ENCODE data around the gene ATP2C2.

Gene ATP2C2

DNA sequence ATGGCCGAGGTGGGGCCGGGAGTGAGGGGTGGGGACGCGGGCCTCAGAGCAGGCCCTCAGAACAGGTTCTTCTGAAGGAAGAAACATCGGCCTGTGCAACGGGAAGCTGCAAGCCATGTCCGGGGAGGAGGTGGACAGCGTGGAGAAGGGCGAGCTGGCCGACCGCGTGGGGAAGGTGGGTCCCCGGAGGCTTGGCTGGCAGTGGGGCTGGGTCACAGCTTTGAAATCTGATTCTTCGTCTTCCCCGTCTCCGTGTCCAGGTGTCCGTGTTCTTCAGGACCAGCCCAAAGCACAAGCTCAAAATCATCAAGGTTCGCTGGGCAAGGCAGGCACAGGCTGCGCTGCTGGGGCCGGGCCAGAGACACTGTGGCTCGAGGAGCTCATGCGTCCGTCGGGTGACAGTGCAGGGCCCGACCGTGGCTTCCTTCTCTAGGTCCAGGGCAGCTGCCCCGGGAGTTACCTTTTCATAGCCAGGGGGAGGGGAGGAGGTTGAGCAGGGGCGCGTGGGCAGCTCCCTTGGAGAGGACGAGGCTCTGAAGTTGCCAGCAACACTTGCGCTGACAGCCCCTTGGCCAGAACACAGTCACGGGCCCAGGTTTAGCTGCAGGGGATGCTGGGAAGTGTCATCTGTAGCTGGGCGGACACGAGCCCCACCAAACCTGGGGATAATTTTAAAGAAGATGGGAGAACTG lies 84.9 kb downstream of the ATP2C2 start:
- no peak for DNase-seq

DNA sequence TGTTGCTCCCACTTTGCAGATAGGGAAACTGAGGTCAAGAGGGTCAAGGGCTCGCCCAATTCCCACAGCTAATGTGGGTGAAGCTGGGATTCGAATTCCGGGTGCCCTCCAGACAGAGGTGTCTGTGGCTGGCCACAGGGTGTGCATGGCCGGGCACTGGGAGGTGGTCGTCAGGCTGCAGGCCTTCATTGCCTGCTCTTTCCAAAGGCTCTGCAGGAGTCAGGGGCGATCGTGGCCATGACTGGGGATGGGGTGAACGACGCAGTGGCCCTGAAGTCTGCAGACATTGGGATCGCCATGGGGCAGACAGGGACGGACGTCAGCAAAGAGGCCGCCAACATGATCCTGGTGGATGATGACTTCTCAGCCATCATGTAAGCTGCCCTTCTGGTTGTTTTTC lies 86.3 kb downstream of the ATP2C2 start:
- DNase-seq: no peak

DNA sequence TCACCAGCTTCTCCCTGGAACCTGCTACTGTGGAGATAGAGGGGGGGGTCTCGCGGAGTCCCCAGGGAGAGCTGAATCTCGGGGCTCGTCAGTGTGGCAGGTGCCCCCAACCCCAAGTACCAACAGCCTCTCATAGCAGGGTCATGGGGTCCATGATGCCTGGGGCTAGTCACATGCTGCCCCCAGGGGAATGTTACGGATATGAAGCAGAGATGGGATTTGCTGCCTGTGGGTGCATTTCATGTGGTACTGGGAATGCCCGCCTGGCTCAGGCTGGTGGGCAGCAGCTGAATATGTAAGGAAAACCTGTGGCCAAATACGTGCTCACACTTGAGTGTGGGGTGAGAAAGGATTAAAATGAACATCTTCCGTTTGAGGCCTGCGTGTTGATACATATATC lies 86.7 kb downstream of the ATP2C2 start:
- no peak for DNase-seq

DNA sequence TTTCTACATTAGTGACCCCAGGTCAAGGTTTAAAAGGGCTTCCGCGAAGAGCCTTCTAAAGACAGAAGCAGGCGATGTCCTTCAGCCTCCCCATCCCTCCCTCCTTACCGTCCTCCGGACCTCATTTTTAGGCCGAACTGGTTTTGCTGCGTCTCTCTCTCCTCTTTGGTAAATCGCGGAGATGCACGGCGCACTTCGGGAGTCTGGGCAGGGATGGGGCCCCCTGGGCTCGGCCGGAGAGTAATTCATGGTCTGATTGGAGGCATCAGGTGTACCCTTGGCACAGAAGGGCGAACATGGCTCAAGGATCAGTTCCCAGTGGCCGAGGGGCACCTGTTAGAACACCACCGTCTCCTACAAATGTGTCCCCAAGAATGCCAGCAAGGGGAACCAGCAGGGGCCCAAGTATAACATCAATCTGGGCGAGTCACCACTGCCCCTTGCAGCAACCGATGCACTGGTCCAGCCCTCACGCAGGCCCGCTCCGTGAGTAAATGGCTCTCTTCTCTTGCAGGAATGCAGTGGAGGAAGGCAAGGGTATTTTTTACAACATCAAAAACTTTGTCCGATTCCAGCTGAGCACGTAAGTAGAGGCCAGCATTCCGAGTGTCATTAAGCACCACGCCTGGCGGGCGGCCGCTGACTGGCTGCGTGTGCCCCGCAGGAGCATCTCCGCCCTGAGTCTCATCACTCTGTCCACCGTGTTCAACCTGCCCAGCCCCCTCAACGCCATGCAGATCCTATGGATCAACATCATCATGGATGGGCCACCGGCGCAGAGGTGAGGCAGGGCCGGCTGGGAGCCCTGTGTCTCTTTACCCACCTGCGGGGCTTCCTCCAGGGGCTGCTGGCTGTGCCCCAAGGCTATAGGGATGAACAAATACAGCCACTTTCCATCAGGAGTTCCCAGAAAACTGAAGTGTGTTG lies 90.5 kb downstream of the ATP2C2 start:
- no peak for DNase-seq

DNA sequence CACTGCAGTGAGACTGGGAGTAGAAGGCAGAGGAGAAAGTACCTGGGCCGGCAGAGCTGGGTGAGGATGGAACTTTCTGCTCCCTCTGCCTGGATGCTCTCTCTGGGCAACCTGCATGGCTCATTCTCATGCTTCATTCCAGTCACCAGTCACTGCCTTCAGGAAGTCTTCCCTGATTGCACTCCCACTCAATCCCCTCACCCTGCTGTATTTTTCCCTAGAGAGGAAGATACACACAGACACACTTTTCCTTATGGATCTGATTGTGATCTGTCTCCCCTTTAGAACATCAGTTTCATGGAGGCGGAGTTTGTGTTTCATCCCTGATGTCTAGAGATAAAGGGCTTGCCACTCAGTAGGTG lies 91.2 kb downstream of the ATP2C2 start:
- DNase-seq: no peak

DNA sequence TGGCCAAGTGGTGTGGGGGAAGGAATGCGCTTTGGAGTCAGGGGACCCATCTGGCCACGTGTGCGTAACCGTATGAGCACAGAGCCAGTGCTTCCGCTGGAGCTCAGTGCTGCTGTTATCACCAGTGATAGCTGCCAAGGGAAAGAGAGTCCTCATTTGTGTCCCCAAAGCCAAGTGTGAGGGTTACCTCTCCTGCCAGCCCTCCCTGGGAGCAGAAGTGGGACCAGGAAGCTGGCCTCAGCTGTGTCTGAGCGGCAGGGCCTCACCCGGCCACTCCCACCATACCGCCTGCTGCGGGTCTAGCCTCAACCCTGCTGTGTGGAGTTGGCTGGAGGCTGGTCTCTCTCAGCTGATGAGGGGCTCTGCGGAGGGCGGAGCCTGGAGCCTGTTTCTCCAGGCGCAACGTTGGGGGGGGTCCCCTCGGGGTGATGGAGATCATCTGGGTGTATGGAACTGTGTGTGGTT lies 91.6 kb downstream of the ATP2C2 start:
- DNase-seq: no peak

DNA sequence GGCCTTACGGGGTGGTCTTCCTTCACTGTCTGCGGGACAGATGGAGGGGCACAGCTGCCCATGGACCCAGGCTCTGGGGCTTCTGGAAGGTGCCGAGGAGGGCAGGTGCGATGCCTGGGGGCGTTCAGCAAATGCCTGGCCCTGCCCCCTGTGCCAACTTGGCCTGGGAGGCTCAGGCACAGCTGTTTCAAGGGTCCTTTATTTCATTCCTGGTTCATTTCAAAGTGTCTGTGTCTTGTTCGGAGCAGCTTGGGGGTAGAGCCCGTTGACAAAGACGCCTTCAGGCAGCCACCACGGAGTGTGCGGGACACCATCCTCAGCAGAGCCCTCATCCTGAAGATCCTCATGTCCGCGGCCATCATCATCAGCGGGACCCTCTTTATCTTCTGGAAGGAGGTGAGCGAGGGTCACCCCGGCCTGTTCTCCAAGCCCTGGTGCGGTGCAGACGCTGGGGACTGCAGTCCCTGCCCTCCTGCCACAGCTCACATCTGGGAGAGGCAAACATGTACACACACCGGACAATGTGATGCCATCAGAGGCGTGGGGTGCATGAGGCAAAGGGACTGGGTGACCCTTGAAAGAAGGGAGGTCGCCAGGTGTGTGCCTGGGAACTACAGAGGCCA lies 92.2 kb downstream of the ATP2C2 start:
- no peak for DNase-seq

DNA sequence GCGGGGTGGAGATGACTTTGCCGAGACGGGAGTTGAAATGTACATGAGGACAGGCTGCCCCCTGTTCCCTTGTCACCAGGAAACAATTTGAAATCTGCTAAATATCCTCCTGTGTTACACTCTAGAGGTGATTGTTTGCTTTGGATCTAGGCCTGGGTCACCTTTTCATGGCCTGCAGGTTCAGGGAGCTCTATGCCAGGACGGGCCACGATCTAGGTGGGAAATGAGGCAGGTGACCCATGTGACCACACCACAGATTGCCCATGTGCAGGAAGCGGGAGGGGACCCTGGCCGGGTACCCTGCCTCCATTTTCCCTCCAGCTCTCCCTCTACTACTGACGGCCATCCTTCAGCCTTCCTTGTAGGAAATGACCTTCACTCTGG lies 92.7 kb downstream of the ATP2C2 start:
- DNase-seq: no peak

DNA sequence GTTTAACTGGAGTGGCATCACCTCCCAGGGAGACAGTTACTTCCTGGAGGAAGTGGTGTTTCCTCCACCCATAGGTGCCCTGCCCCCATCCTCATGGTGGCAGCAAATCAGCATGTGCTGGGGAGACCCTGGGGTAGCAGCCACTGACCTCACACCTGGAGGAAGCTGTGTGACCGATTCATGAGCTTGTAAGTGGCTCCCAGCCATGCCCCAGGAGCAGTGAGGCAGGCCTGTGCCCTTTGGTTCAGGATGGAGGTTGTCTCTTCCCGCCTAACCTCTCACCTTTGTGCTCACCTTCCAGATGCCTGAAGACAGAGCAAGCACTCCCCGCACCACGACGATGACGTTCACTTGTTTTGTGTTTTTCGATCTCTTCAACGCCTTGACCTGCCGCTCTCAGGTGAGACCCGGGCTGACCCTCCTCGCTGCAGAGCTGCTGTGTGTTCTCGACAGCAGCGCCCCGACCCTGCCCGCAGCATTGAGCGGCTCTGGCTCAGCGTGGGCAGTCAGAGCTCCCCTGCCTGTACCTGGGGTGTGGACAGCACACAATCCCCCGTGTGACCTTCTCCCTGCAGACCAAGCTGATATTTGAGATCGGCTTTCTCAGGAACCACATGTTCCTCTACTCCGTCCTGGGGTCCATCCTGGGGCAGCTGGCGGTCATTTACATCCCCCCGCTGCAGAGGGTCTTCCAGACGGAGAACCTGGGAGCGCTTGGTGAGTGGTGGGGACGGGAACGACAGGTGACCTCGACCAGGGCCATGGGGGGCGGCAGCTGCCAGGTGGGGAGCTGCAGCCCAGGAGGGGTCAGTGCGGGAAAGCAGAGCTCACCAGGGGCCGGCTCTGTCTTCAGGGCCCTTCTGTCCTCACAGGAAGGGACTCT lies 93.3 kb downstream of the ATP2C2 start:
- no peak for DNase-seq

DNA sequence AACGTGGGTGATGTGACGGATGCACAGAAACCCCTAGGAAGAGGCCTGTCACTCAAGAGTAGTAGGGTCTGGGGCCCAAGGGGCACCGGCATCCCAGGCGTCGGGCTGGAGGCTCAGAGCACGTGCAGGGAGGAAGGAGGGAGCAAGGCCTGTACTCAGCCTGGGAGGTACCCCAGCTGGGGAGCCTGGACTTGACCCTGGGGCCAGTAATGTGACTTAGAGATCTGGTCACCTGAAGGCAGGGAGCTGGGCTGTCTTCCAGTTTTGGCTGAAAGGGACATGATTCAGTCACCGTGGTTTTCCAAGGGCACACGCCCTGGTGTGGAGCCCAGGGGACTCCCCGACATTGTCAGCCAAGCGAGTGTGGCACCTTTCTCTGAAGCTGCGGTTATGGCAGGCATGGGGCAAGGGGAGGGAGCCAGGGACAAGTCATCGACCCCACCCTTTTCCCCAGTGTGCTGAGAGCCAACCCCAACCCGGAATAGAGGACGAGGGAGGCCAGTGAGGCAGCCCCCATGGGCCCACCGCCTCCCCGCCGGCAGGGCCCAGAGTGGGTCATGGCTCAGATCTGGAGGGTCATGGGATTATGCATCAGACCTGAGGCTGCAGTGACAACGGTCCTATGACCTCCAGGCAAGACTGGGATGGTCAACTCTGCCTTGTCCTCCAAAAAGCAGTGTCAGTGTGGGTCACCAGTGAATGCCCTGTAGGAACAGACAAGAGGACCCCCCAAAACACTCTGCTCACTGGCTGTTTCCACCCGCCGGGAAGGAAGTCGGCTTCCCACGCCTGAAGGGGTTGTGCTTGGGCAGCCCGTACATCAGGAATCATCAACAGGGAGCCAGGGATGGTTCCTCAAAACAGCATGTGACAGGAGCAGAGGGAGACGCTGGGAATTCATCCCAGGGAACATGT lies 94.2 kb downstream of the ATP2C2 start:
- DNase-seq: no peak

DNA sequence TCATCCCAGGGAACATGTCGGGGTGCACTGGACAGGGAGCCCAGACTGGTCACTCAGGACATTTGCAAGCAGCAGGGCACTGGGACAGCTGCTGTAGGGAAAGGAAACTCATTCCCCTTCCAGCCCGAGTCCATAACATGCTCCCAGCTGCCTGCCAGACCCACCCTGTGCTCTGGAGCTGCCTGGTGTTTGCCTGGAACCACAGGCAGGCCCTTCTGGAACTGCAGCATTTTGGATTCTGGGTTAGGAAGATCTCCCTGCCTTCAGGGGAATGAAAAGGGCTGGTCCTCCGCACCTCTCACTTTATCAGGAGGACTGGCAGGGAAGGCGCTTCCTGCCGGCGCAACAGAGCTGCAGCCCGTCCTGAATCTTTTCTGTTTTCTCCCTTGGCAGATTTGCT lies 94.9 kb downstream of the ATP2C2 start:
- DNase-seq: no peak

DNA sequence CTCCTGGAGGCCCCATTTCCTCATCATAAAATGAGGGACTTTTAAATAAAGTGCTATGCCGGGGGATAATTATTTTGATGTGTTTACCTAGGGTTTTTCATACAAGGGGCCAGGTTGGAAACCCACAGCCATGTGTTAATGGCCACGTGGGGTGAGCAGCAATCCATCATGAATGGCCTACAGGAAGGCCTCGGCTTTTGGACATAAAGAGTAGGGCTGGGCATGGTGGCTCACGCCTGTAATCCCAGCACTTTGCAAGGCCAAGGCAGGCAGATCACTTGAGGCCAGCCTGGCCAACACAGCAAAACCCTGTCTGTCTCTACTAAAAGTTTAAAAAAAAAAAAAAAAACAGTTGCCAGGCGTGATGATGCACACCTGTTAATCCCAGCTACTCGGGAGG lies 95.8 kb downstream of the ATP2C2 start:
- no peak for DNase-seq

DNA sequence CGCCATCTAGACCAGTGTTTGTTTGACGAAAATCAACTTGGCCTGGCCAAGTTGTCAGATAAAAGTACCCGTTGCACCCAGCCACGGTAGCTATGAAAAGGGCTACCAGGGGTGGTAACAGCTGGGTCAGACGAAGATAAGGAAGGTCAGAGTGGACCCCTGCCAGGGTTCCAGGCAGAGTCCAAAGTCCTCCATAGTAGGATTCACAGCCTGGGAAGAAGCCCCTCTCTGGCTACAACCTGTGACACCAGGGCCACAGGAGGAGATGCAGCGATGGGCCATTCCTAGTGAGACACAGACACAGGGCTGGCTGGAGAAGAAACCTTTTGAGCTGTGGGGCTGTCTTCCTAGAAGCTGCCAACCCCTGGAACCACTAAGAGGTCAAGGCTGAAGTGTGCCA lies 96.8 kb downstream of the ATP2C2 start:
- no peak for DNase-seq

DNA sequence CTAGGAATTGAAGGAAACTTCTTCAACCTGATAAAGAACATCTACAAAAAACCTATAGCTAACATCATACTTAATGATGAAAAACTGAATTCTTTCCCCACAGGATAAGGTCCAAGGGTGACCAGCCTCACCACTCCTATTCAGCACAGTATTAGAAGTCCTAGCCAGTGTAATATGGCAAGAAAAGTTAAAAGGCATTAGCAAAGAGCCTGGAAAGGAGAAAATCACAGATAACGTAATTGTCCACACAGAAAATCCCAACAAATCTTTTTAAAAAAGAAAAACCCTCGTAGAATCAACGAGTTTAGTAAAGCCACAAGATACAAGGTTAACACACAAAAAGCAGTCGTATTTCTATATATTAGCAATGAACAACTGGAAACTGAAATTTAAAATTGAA lies 98.4 kb downstream of the ATP2C2 start:
- no peak for DNase-seq

DNA sequence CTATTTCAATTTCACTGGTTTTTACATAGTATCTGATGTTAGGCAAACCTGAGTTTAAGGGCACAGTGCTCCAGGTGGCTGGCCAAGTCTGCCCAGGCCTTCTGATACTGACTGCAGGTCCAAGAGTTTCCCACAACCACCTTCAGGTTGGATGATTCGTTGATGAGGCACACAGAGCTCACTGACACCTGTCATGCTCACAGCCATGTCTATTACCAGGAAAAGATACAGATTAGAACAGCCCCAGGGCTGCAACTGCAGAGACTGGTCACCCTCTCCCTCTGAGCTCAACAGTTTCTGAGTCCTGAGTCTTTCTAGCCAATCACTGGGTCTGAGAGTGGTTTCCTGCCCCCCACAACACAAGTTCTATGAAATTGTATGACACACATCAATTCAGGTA lies 98.9 kb downstream of the ATP2C2 start:
- no peak for DNase-seq

DNA sequence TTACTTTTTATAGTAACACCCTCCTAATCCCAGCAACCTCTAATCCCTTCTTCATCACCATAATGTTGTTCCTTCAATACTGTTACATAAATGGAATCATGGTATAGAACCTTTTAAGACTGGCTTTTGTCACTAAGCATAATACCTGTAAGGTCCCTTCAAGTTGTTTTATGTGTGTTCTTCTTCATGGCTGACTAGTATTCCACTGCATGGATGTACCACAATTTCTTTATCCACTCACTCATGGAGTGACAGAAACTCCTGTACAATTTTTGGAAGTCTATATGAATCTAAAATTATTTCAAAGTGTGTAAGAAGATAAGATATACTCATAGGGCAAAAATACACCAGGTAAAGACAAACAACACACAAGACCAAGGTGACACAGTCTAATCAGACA lies 99.4 kb downstream of the ATP2C2 start:
- DNase-seq: no peak

DNA sequence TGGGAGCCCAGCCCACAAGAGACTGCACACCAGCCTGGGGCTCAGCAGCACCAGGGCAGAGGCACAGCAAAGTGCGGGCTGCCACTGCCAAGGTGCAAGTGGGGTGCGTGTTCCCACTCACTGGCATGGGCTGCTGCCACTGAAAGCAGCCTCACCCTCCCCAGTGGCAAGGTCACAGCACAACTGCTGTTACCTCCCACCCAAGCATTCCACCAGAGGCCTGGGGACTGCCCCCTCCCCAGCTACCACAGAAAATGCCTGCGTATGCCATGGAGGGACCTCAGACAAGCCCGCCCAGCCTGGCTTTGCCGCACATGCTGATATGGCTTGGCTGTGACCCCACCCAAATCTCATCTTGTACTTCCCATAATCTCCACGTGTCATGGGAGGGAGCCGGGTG lies 103.0 kb downstream of the ATP2C2 start:
- no peak for DNase-seq

DNA sequence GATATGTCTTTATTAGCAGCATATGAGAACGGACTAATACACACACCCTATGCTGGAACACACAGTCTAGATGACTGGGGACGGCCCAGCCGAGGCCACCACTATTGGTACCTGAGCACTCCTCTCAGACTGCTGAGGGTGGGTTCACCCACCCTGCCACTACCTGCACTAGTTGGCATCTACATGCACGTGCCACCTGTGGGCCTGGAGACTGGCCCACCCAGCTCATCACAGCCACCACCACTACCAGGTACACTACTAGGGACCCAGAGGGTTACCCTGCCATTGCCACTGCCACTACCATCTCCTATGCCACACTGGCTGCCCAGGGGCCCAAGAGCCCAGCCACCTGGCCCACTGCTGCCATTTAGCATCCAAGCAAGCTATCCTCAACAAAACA lies 103.6 kb downstream of the ATP2C2 start:
- DNase-seq: no peak

DNA sequence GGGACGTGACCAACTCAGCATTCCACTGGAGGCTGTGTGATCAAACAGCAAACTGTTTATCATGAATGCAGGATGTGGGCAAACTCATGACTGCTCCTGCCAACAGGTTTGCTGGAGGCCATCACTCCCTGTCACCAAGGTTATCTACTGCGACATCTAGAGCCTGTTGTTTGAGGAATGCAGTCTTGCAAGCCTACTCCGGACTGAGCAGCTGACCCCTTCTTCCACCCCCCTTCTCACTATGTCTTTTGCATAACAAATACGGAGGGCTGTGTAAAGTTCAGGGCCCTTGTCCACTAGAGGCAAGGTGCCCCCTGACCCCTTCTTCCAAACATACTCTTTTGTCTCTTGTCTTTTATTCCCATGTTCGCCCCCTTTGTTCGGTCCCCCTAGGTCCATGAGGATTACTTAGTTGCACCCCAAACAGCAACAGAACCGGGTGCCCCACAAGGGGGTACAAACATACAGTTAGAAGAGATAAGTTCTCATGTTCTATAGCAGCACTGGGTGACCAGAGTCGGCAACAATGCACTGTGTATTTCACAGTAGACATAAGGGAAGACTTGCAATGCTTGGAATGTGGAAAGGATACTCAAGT lies 107.4 kb downstream of the ATP2C2 start:
- DNase-seq: no peak

DNA sequence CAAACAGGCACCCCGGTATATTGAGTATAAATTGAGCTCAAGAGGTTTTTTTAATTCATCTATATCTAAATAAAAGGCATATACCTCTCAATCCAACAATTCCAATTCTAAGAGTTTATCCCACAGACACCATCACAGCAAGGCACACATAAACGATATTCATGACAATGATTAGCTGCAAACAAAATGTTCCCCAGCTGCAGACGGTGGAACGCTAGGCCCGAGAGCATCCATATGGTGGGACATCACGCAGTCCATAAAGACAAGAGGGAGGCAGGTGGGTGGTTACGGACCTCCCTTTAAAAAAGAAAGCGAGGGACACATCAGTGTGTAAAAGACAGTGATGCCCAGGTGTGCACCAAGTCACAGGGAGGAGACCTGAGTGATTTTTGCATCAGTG lies 108.1 kb downstream of the ATP2C2 start:
- no peak for DNase-seq

DNA sequence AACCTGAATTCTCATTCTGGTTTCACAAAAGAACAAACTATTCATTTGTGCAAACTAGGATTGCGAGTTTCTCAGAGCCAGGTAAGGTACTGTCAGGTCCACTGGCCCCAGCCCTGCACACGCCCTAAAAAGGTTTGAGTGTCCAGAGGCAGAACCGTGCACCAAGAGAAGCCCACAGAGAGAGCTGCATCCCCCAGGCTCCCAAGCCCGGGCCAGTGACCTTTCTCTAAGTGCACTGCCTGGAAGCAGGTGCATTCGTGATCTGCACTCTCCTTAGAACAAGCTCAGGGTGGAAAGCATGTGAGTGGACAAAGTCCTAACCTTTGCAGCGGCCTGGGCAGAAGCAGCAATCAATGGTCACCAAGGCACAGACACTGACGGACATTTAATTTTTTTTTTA lies 109.3 kb downstream of the ATP2C2 start:
- DNase-seq: no peak
